CD4-positive, alpha-beta T cell treated with Interleukin-10 for 1 hour (primary cell): Measurements from ENCODE around the gene KRT3.
"Not testable (repeated sequence)": the region's sequence is repeated elsewhere in the genome, so short reads cannot be mapped to it uniquely, and the experiment has no call there.

Experiments
- DNase-seq: peaks from one replicate; pipeline ENCODE4 v3.0.0-alpha.2; 2020

Gene KRT3

GRCh38 chr12:52777566-52777965, 18.4 kb downstream of the KRT3 start:
- no peak for DNase-seq

DNA sequence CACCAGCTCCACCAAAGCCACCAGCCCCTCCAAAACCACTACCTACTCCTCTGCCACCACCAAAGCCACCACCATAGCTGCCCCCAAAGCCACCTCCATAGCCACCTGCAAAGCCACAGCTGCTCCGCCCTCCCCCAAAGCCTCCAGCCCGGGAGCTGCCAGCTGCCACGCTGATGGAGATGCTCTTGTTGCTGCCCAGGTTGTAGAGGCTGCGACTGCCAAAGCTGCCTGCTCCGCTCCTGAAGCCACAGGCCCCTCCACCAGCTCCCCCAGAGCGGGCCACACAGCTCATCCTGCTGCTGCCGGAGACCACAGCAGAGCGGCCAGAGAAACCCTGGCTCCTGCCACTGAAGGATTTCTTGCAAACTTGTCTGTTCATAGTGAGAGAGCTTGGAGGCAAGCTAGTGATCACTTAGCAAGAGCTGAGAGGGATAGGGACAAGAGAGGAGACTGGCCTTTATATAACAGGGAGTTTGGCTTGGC, 19.0 kb downstream of the KRT3 start, which contains the start of gene KRT76:
TSS of gene KRT76 (minus strand) at position 433 of the 483 bp plus-strand sequence. CDS start at position 379, 54 bp downstream.
- DNase-seq = no peak

DNA sequence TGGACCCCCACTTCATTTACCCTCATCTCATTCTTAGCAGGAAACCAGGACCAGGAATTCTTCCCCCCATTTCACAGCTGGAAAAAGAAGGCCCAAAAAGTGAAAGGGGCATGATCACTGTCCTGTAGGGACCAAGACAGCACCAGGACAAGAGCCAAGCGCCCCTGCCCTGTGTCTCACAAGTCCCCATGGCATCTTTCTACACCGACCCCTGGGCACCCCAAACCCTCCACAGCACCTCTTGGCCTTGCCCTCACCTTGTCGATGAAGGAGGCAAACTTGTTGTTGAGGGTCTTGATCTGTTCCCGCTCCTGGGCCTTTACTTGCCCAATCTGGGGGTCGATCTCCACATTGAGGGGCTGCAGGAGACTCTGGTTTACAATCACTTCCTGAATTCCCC, 19.5 kb downstream of the KRT3 start:
- no peak for DNase-seq

- no peak for DNase-seq
Observed at GRCh38 chr12:52774629-52775250, 21.2 kb downstream of the KRT3 start.

DNA sequence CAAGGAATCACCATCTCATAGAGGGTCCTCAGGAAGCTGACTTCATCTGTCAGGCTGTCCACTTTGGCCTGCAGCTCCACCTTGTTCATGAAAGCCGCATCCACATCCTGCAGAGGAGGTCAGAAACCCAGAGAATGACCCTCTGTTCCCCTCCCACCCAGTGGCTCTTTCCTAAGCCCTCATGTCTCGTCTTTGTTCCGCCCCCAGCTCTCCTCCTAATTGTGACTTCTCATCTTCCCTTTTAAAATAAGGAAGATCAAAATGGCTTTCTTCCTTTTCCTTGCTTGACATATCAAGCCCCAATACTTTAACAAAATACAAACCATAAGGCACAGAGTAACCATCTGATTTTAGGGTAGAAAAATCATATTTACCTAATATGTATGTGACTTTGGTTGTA, 23.1 kb downstream of the KRT3 start:
- no peak for DNase-seq

DNA sequence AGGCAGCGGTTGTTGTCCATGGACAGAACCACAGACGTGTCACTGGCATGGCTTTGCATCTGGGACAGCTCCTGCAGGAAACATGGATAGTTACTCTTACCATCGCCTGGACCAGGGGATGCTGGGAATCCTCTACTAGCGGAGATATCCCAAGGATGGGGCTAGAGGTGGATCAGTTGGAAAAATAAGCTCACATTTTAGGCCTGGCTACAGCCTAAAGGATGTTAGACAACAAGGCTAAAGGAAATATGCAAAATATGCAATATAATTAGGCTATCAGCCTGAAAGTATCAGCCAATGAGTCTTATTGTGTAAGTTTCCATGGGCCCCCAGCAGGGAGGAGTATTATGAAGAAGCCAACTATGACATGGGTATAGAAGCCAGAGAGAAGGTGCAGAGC, 23.7 kb downstream of the KRT3 start:
- DNase-seq = no peak

GRCh38 chr12:52771505-52771904, 24.4 kb downstream of the KRT3 start:
- no peak for DNase-seq

- no peak for DNase-seq
Observed at GRCh38 chr12:52771088-52771487, 24.8 kb downstream of the KRT3 start.

- no peak for DNase-seq
Observed at GRCh38 chr12:52769946-52770345, 26.0 kb downstream of the KRT3 start.

DNA sequence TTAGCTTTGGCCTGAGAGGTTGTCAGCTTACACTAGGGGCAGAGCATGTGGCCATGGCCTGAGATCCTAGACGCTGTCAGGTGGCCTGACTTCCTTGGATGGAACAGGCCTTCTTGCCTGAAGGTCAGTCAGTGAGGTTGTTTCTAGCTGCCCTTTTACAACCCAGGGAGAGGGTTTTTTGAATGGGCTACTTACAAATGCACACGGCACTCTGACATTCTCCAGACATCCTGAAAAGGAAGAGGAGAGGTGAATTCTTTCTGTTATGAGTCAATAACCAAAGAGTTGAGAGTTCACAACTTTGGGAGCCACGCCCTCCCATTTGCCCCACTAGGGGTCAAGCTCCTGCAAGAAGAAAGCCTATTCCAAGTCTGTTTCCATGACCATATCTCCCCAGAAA, 26.6 kb downstream of the KRT3 start:
- no peak for DNase-seq

DNA sequence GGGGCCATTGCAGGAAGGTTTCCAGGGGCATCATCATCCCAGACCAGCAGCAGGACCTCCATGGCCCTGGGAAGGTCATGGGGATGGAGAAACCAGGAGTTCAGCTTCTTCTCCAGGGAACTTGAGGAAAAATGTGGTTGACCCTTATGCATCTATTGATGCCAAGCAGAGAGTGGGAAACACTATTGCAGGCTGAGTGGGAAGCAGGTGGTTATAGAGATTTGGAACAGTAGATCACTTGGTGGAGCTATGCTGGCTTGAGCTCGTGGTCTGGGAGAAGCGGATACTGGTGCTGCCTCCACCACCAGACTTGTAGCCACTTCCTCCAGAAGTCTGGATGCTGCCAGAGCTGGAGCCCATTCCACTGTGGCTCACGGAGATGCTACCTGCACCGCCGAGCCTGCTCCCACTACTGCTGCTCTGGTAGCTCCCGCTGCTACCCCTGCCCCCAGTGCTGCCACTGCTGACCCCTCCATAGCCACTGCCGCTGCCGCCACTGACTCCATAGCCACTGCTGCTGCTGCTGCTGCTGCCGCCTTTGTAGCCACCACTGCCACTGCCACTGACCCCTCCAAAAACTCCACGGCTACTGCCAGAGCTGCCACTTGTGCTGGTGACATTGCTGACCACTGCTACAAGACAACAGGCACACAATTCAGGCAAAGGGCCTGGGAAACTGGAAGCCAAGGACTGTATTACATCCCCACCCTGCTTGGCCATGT, 27.3 kb downstream of the KRT3 start:
- DNase-seq = no peak

DNA sequence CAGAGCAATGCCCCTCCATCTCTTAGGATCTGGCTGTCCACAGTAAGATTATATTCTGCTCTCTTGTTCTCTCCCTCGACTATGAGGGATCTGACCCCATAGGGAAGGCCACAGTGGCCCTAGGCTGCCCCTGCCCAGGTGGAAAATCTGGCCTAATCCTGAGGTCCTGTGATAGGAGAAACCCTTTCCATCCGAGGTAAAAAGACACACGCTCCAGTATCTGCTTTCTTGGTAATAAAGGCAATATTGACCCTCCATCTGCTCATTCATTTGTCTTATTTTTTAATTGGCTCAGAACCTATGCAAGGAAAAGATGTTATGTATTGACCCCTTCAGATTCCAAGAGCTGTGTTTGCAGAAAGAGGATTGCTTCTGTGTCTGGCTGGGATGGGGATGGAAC, 28.5 kb downstream of the KRT3 start:
- DNase-seq = no peak

DNA sequence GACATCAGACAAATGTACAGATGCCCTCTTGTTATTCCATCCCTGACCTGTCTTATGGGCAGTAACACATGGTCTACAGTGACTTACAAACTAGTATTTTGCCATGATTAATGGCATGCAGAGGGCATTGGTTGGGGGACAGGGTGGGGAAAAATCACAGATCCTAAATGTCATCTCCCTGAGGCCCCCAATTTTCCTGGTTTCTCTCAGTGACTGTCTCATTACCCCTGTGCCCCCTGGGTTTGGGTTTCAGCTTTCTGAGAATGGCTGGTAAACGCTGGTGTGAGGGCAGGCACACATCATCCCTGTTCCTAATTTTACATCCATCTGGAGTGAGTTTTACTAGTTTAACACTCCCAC, 28.9 kb downstream of the KRT3 start:
- no peak for DNase-seq

DNA sequence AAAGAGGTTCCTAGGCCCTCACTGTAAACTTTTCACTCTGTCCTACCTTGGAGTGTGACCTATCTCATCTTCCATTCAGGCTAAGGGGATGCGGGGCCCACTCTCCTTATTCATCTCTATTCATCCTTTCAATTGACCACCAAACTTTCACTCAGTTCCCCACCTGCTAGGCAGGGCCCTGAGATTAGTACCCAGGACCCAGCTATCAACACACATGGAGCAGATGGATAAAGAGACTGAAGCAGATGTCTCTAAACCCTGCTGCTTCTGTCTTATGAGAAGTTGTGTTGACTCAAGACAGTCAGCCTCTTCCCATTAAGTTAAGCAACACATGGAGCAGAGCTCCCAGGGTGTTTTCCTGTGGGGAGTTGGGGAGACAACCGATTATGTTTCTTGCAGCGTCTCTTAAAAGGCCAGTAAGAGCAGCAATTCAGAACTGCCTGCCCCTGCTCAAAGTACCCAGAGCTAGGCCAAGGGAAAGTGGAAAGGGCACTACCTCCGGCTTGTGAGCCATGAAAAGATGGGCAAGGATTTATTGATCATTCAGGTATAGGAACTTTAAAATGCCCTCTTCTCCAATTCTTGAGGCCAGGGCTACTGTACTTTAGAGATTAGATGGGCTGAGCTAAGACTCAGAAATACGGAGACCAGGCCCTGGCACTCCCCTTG, 29.4 kb downstream of the KRT3 start:
- DNase-seq = no peak

GRCh38 chr12:52765702-52766101, 30.2 kb downstream of the KRT3 start:
- no peak for DNase-seq

DNA sequence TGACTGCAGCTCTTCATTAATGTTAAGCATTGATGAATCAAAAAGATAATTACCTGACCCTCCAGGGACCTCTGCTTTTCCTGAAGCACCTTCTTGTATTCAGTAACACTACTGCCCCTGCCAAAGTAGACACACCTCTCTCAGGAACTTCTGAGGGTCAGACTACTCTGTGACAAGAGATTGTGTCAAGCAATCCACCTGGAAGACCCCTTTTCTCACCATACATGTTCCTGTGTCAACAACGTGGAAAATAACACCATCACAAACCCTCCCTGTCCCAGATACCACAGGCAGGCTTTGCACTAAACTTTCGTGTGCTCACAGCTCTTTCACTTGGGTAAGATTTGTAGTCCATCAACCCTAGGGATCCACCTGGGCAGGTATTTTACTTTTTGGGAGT, 31.9 kb downstream of the KRT3 start:
- no peak for DNase-seq

DNA sequence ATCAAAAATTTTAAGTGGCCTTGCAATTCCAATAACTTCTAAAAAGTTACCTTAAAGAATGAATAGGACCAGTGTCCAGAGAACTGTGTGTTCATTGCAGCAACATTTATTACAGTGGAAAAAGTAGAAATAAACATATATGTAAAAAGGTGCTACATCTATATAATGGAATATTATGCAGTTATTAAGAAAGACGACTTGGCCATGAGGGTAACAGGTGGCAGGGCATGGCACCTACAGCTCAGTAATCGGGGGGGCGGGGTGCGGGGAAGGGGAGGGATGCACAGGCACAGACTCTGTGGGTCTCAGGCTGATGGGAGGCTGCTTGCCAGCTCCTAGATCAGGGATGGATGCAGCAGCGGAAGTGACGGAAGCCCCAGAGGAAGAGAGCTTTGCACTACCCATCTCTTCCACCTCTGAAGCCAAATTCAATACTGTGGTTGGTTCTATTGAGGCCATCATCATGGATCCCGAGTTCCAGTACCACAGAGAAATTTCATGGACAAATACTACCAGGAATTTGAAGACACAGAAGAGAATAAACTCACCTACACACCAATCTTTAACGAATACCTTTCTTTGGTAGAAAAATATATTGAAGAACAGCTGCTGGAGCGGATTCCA, 32.8 kb downstream of the KRT3 start:
- no peak for DNase-seq

DNA sequence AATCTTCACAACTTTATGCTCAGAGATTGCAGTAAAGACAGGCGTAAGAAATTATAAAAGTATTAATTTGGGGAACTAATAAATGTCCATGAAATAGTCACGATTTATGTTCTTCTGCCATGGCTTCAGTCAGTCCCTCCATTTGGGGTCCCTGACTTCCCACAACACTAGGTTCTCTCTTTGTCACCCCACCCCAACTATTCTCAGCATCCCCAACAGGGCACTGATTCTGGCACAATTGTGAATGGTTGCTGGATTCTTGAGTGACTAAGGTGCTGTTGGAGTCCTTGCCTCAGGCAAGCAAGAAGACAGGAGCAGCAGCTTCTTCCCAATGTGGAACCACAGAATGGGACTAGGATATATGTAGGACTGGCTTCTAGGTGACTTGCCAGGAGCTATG, 34.1 kb downstream of the KRT3 start:
- DNase-seq = no peak

DNA sequence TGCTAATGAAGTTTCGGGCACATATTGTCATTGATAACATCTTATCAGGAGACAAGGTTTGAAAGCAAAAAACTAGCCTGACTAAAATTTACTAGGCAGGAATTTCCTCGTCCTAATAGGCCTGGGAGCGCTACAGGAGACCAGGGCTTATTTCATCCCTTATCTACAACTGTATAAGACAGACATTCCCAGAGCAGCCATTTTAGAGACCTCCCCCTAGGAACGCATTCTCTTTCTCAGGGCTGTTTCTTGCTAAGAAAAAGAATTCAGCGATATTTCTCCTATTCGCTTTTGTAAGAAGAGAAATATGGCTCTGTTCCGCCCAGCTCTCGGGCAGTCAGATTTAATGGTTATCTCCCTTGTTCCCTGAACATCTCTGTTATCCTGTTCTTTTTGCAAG, 34.7 kb downstream of the KRT3 start:
- not testable (repeated sequence) for DNase-seq

DNA sequence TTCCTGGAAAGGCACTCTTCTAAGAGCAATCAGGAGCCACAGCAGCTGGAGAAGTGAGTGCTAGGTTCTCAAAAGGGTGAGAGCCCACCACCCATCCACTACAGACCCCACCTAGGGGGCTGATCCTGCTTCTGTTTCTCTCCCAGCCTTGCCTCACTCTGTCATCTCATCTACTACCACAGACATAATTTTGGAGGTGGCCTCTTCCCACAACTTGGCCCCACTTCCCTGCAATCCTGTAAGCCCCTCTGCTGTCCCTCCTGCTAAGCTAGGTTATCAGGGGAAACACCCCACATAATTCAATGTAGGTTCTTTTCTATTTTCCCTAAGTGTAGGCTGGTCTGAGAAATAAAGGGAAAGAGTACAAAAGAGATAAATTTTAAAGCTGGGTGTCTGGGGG, 35.3 kb downstream of the KRT3 start:
- no peak for DNase-seq

DNA sequence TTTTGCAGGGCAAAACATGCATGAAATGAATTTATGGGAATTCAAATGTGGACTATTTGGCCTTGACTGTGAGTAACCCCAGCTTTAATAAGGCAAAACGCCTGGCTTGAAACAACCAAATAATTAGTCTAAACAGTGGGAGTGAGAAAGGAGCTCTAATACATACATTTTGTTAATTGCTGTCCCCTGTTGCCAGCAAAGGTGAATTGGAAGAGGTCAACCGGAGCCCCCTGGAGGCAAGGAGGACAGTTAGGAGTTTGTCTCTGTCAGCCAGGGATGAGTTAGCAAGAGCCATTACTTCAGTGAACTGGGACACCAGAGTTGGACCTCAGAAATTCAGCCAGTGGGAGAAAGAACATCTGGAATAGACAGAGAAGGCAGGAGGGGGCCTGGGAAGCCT, 36.2 kb downstream of the KRT3 start:
- no peak for DNase-seq

- DNase-seq = no peak
Observed at GRCh38 chr12:52759218-52759617, 36.7 kb downstream of the KRT3 start.

- no peak for DNase-seq
Observed at GRCh38 chr12:52757449-52758176, 38.3 kb downstream of the KRT3 start.
